ENCODE measurements around the gene CIRBP.
"Not testable (repeated sequence)": the region's sequence is repeated elsewhere in the genome, so short reads cannot be mapped to it uniquely, and the experiment has no call there.

GRCh38 chr19:1246265-1247087 lies 22.7 kb upstream of the CIRBP start:
- TF ChIP-seq CTCF (IDR thresholded peaks at IDR 0.05; ENCODE audit: low read depth, low read length); EZH2phosphoT487 (IDR thresholded peaks at IDR 0.05; ENCODE audit: low read depth): not testable (repeated sequence)
